ENCODE data around the gene AGTPBP1. TPM values are rescaled to one million over a fixed set of nuclear protein-coding genes. Genes with fewer than 3 reads are reported as not detected.
A peak's percentile ranks its signal among the peaks of the same experiment; 100 is the strongest.
"Not testable (repeated sequence)": the region's sequence is repeated elsewhere in the genome, so short reads cannot be mapped to it uniquely, and the experiment has no call there.

The AGTPBP1 gene
- total RNA-seq, 1 experiment from 2014 or later: 54.7 TPM

DNA sequence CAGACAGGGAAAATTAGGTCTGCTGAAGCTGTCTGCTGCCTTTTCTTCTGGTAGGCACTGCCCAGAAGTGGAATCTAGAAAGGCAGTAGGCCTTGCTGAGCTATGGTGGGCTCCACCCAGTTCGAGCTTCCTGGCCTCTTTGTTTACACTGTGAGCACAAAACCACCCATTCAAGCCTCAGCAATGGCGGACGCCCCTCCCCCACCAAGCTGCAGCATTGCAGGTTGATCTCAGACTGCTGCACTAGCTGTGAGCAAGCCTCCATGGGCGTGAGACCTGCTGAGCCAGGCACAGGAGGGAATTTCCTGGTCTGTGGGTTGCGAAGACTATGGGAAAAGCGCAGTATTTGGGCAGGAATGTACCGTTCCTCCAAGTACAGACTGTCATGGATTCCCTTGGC, 18.5 kb downstream of the AGTPBP1 start:
- no peak overlapping the region for H3K4me3 Mint-ChIP-seq
- CTCF ChIA-PET: interaction anchor here (1.2 to 1.9 kb wide), 3 partner anchors 18 to 1055 kb away, joined by 3 to 32 read pairs (median 3); partner anchors contain the start of gene AGTPBP1
- POLR2A ChIA-PET: interaction anchor here (1.8 kb wide), 1 partner anchor 21 kb away, joined by 4 read pairs; no protein-coding TSS in a partner anchor
- TF ChIP-seq, protein P1, sequence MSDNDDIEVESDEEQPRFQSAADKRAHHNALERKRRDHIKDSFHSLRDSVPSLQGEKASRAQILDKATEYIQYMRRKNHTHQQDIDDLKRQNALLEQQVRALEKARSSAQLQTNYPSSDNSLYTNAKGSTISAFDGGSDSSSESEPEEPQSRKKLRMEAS (CRISPR knock-in tag; IDR thresholded peaks at IDR 0.05): peak; percentile 47; the same call in 1 of the 2 replicates
- TF ChIP-seq CBFB (CRISPR knock-in tag; IDR thresholded peaks at IDR 0.05; ENCODE audit: low read depth) (no peak), MXD4 (CRISPR knock-in tag; IDR thresholded peaks at IDR 0.05; ENCODE audit: borderline replicate concordance) (no peak), ZNF232 (CRISPR knock-in tag; IDR thresholded peaks at IDR 0.05) (0 out of 2 replicates have a peak, but pooled peaks have one; percentile 32), ELF4 (CRISPR knock-in tag; IDR thresholded peaks at IDR 0.05; ENCODE audit: low read depth) (no peak), SP1 (CRISPR knock-in tag; conservative IDR thresholded peaks at IDR 0.05) (peak; percentile 73), FOXJ3 (CRISPR knock-in tag; IDR thresholded peaks at IDR 0.05; ENCODE audit: borderline replicate concordance) (0 out of 2 replicates have a peak, but pooled peaks have one; percentile 36), OVOL2 (CRISPR knock-in tag; IDR thresholded peaks at IDR 0.05; ENCODE audit: borderline replicate concordance) (no peak), FOXK1 (CRISPR knock-in tag; IDR thresholded peaks at IDR 0.05) (peak; percentile 92), ZNF317 (CRISPR knock-in tag; IDR thresholded peaks at IDR 0.05; ENCODE audit: borderline replicate concordance, low read depth) (no peak), ZNF416 (CRISPR knock-in tag; IDR thresholded peaks at IDR 0.05) (no peak), USF2 (CRISPR knock-in tag; IDR thresholded peaks at IDR 0.05) (peak; percentile 27; the same call in 1 of the 2 replicates), FOXP4 (CRISPR knock-in tag; IDR thresholded peaks at IDR 0.05) (peak; percentile 97), ZNF423 (CRISPR knock-in tag; IDR thresholded peaks at IDR 0.05) (peak; percentile 72; the same call in 1 of the 2 replicates), FOXP1 (CRISPR knock-in tag; IDR thresholded peaks at IDR 0.05; ENCODE audit: borderline replicate concordance) (peak; percentile 91; the same call in 1 of the 2 replicates), ETV6 (CRISPR knock-in tag; IDR thresholded peaks at IDR 0.05) (0 out of 2 replicates have a peak, but pooled peaks have one; percentile 76), ZNF281 (CRISPR knock-in tag; IDR thresholded peaks at IDR 0.05) (peak; percentile 98), CREB1 (CRISPR knock-in tag; IDR thresholded peaks at IDR 0.05) (peak; percentile 76), MYBL2 (CRISPR knock-in tag; IDR thresholded peaks at IDR 0.05) (peak; percentile 18; the same call in 1 of the 2 replicates), TEAD1 (CRISPR knock-in tag; IDR thresholded peaks at IDR 0.05) (peak; percentile 89), ZNF671 (CRISPR knock-in tag; IDR thresholded peaks at IDR 0.05) (peak; percentile 17; the same call in 1 of the 2 replicates), ZNF219 (CRISPR knock-in tag; IDR thresholded peaks at IDR 0.05; ENCODE audit: borderline replicate concordance) (no peak), NFYB (CRISPR knock-in tag; conservative IDR thresholded peaks at IDR 0.05; ENCODE audit: low read depth) (no peak)
- TF ChIP-seq, protein P2, sequence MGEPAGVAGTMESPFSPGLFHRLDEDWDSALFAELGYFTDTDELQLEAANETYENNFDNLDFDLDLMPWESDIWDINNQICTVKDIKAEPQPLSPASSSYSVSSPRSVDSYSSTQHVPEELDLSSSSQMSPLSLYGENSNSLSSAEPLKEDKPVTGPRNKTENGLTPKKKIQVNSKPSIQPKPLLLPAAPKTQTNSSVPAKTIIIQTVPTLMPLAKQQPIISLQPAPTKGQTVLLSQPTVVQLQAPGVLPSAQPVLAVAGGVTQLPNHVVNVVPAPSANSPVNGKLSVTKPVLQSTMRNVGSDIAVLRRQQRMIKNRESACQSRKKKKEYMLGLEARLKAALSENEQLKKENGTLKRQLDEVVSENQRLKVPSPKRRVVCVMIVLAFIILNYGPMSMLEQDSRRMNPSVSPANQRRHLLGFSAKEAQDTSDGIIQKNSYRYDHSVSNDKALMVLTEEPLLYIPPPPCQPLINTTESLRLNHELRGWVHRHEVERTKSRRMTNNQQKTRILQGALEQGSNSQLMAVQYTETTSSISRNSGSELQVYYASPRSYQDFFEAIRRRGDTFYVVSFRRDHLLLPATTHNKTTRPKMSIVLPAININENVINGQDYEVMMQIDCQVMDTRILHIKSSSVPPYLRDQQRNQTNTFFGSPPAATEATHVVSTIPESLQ (CRISPR knock-in tag; IDR thresholded peaks at IDR 0.05): no peak
- TF ChIP-seq, protein P3, sequence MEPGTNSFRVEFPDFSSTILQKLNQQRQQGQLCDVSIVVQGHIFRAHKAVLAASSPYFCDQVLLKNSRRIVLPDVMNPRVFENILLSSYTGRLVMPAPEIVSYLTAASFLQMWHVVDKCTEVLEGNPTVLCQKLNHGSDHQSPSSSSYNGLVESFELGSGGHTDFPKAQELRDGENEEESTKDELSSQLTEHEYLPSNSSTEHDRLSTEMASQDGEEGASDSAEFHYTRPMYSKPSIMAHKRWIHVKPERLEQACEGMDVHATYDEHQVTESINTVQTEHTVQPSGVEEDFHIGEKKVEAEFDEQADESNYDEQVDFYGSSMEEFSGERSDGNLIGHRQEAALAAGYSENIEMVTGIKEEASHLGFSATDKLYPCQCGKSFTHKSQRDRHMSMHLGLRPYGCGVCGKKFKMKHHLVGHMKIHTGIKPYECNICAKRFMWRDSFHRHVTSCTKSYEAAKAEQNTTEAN (CRISPR knock-in tag; IDR thresholded peaks at IDR 0.05): peak; percentile 46; the same call in 1 of the 2 replicates
- DNase-seq (ENCODE audit: low spot score): peak; percentile 85
- ATAC-seq: peak; percentile 91
- peak overlapping the region; percentile 94 for H3K27ac Mint-ChIP-seq
- H3K36me3 Mint-ChIP-seq: peaks cover 42% of the 10 kb centered on the region
- H3K27me3 Mint-ChIP-seq (ENCODE audit: low read depth): no peaks in the 10 kb centered on the region
- peaks cover 40% of the 10 kb centered on the region for H3K4me1 Mint-ChIP-seq
- H3K9me3 Mint-ChIP-seq: peaks cover 32% of the 10 kb centered on the region

GRCh38 chr9:85719411-85719810, 22.3 kb downstream of the AGTPBP1 start:
- H3K27me3 Mint-ChIP-seq (ENCODE audit: low read depth); H3K27ac Mint-ChIP-seq; H3K4me3 Mint-ChIP-seq; POLR2A ChIA-PET; DNase-seq (ENCODE audit: low spot score); ATAC-seq; CTCF ChIA-PET: not testable (repeated sequence)
- peaks cover 33% of the 10 kb centered on the region for H3K4me1 Mint-ChIP-seq
- H3K36me3 Mint-ChIP-seq: peaks cover 43% of the 10 kb centered on the region
- peaks cover 33% of the 10 kb centered on the region for H3K9me3 Mint-ChIP-seq
